ENCODE measurements around the gene SPO11. TPM values are rescaled to one million over a fixed set of nuclear protein-coding genes. Genes with fewer than 3 reads are reported as not detected.
"Not testable (repeated sequence)": the region's sequence is repeated elsewhere in the genome, so short reads cannot be mapped to it uniquely, and the experiment has no call there.

Gene SPO11
- total RNA-seq, 1 experiment from 2014 or later: not detected

DNA sequence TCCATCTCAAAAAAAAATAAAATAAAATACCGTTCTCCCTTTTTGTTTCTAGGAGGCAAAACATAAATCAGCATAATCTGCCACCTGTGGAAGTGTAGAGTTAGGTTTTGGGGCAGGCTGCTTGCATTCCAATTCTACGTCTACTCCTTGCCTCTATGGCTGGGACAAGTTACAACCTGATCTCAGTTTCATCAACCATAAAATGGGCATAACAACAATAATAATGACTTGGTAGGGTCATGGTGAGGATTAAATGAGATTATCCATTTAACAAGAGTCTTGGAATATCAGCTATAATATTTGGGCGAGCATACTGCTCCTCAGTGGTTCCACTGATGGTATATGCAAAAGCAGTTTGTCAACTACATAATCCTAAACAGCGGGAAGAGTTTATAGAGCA, 17.8 kb downstream of the SPO11 start:
- H3K4me2 ChIP-seq: no peak overlapping the region
- H3K4me3 ChIP-seq: no peak overlapping the region
- H3K27me3 ChIP-seq (ENCODE audit: insufficient read depth, low read depth): no peaks in the 10 kb centered on the region
- H3K79me2 ChIP-seq (ENCODE audit: low read depth): peaks cover 14% of the 10 kb centered on the region
- POLR2A ChIA-PET (ENCODE audit: unreplicated experiment): no interaction called here
- CTCF ChIA-PET: no interaction called here
- no peaks in the 10 kb centered on the region for H3K9me3 ChIP-seq (ENCODE audit: insufficient read depth, low read depth)
- H3F3A ChIP-seq (ENCODE audit: insufficient read depth, low read depth): peaks cover 11% of the 10 kb centered on the region
- no peak overlapping the region for H2AFZ ChIP-seq
- no peaks in the 10 kb centered on the region for H3K9me2 ChIP-seq (ENCODE audit: insufficient read depth)
- intact Hi-C loops (cut with micrococcal nuclease; ENCODE audit: unreplicated experiment): loop anchor here (5.0 kb wide), 1 partner anchor 795 kb away; no protein-coding TSS in a partner anchor
- no TSS peak for BruUV-seq (replicated peaks)
- no peaks in the 10 kb centered on the region for H3K36me3 ChIP-seq (ENCODE audit: low read depth)
- H3K27ac ChIP-seq: no peak overlapping the region
- peaks cover 9% of the 10 kb centered on the region for H4K20me1 ChIP-seq (ENCODE audit: insufficient read depth)
- no peak for TF ChIP-seq EZH2 (IDR thresholded peaks at IDR 0.05; ENCODE audit: low read depth)
- TF ChIP-seq, protein P1, sequence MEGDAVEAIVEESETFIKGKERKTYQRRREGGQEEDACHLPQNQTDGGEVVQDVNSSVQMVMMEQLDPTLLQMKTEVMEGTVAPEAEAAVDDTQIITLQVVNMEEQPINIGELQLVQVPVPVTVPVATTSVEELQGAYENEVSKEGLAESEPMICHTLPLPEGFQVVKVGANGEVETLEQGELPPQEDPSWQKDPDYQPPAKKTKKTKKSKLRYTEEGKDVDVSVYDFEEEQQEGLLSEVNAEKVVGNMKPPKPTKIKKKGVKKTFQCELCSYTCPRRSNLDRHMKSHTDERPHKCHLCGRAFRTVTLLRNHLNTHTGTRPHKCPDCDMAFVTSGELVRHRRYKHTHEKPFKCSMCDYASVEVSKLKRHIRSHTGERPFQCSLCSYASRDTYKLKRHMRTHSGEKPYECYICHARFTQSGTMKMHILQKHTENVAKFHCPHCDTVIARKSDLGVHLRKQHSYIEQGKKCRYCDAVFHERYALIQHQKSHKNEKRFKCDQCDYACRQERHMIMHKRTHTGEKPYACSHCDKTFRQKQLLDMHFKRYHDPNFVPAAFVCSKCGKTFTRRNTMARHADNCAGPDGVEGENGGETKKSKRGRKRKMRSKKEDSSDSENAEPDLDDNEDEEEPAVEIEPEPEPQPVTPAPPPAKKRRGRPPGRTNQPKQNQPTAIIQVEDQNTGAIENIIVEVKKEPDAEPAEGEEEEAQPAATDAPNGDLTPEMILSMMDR (conservative IDR thresholded peaks at IDR 0.05): no peak
- DNase-seq: no peak
- peaks cover 15% of the 10 kb centered on the region for H3K4me1 ChIP-seq (replicated peaks; ENCODE audit: insufficient read depth)

DNA sequence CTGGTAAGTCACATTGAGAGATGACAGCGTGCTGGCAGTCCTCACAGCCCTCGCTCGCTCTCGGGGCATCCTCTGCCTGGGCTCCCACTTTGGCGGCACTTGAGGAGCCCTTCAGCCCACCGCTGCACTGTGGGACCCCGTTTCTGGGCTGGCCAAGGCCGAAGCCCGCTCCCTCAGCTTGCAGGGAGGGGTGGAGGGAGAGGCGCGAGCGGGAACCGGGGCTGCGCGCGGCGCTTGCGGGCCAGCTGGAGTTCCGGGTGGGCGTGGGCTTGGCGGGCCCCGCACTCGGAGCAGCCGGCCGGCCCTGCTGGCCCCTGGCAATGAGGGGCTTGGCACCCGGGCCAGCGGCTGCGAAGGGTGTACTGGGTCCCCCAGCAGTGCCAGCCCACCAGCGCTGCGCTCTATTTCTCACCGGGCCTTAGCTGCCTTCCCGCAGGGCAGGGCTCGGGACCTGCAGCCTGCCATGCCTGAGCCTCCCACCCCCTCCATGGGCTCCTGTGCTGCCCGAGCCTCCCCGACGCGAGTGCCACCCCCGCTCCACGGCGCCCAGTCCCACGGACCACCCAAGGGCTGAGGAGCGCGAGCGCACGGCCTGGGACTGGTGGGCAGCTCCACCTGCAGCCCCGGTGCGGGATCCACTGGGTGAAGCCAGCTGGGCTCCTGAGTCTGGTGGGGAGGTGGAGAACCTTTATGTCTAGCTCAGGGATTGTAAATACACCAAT, 18.8 kb downstream of the SPO11 start:
- not testable (repeated sequence) for H3K9me2 ChIP-seq (ENCODE audit: insufficient read depth); H3K4me2 ChIP-seq; DNase-seq; H3K27ac ChIP-seq; H3K36me3 ChIP-seq (ENCODE audit: low read depth); H3K4me3 ChIP-seq; H3K27me3 ChIP-seq (ENCODE audit: insufficient read depth, low read depth); H2AFZ ChIP-seq; H3K9me3 ChIP-seq (ENCODE audit: insufficient read depth, low read depth); BruUV-seq (replicated peaks)
- Histone ChIP-seq H3F3A (ENCODE audit: insufficient read depth, low read depth) (peaks cover 11% of the 10 kb centered on the region), H3K4me1 (replicated peaks; ENCODE audit: insufficient read depth) (peaks cover 11% of the 10 kb centered on the region), H4K20me1 (ENCODE audit: insufficient read depth) (peaks cover 14% of the 10 kb centered on the region), H3K79me2 (ENCODE audit: low read depth) (peaks cover 24% of the 10 kb centered on the region)
- intact Hi-C loops (cut with micrococcal nuclease; ENCODE audit: unreplicated experiment): loop anchor here (5.0 kb wide), 1 partner anchor 796 kb away; no protein-coding TSS in a partner anchor
- POLR2A ChIA-PET (ENCODE audit: unreplicated experiment): interaction anchor here (0.6 kb wide), 1 partner anchor 124 kb away, joined by 3 read pairs; no protein-coding TSS in a partner anchor
- CTCF ChIA-PET: interaction anchor here (1.3 kb wide), 1 partner anchor 16 kb away, joined by 3 read pairs; no protein-coding TSS in a partner anchor

GRCh38 chr20:57348922-57349574, 19.4 kb downstream of the SPO11 start:
- H2AFZ ChIP-seq; H3K4me2 ChIP-seq; H3K27me3 ChIP-seq (ENCODE audit: insufficient read depth, low read depth); H3K36me3 ChIP-seq (ENCODE audit: low read depth); DNase-seq; H3K27ac ChIP-seq; H3K9me2 ChIP-seq (ENCODE audit: insufficient read depth); H3K9me3 ChIP-seq (ENCODE audit: insufficient read depth, low read depth); BruUV-seq (replicated peaks); H3K4me3 ChIP-seq: not testable (repeated sequence)
- peaks cover 11% of the 10 kb centered on the region for H3F3A ChIP-seq (ENCODE audit: insufficient read depth, low read depth)
- ChIA-PET CTCF (interaction anchor here (0.7 to 1.3 kb wide), 2 partner anchors 17 to 23 kb away, joined by 3 read pairs; no protein-coding TSS in a partner anchor), POLR2A (ENCODE audit: unreplicated experiment) (interaction anchor here (0.6 kb wide), 1 partner anchor 123 kb away, joined by 3 read pairs; no protein-coding TSS in a partner anchor)
- H3K4me1 ChIP-seq (replicated peaks; ENCODE audit: insufficient read depth): peaks cover 11% of the 10 kb centered on the region
- intact Hi-C loops (cut with micrococcal nuclease; ENCODE audit: unreplicated experiment): loop anchor here (5.0 kb wide), 1 partner anchor 797 kb away; no protein-coding TSS in a partner anchor
- H4K20me1 ChIP-seq (ENCODE audit: insufficient read depth): peaks cover 19% of the 10 kb centered on the region
- H3K79me2 ChIP-seq (ENCODE audit: low read depth): peaks cover 31% of the 10 kb centered on the region
